K562 treated with DMSO at 1 percent for 12 hours (cell line): ENCODE results near the gene GSTT4. TPM values are rescaled to one million over a fixed set of nuclear protein-coding genes. Genes with fewer than 3 reads are reported as not detected.

Experiments used
- total RNA-seq: library from RNA; unstranded; fragments of 300-600 nt; gene quantifications from 2 replicates; pipeline ENCODE4 v1.2.3, GENCODE V29; 2022; ENCODE audit not compliant: insufficient read depth

The GSTT4 gene
- not detected in 2 replicates for total RNA-seq

DNA sequence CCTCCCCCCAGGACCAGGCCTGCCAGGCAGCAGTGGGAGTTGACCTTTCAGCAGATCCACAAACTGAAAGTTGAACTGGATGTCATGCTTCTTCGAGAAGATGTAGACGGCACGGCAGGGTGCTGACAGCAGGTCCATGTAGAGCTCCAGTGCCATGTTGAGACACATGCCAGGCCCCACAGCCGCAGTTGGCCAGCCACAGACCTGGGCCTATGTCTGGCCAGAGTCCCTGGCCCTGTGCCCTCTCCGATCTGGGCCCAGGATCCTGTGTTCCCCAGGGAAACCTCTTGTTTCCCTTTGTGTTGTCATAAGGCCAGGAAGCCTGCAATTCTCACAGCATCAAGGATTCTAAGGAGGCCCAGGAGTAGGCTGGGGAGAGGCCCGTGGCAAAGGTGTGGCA, at the start of gene GSTT4:
Gene GSTT4 (minus strand): TSS at position 253 of the 400 bp plus-strand sequence. CDS start 97 bp downstream, at position 156.

DNA sequence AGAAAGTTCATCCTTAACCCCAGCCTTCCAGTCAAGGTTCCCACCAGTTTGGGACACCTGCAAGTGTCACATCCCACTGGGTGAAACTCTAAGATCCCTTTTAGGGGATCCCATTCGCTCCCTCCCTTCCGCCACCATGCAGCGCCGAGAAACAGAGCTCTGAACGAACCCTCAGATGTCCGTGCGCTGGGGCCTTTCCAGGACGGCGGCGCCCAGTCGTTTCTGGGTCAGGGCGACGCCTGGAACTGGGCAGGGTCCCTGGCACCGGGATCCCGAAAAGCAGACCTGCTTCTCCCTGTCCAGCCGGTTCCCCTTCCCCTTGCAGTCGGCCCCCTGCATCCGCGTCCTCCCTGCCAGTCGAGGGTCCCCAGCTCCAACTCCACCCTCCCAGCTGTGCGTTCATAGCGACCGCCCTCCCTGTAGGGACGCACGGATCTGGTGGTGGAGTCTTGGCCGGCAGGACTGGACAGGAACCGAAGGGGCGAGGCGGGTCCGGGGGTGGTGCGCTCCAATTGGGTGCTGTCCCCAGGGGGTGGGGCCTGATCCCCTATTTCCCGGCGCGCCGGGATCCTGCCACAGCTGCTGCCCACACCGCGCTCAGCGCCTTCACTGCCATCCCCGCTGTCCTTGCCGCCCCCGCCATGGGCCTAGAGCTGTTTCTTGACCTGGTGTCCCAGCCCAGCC, 25.6 kb downstream of the GSTT4 start, which contains the start of gene GSTT2:
Gene GSTT2 (plus strand): TSS at position 578 of the 684 bp plus-strand sequence.

GRCh38 chr22:23974345-23974744, 30.9 kb downstream of the GSTT4 start, which contains the start of gene DDT:
TSS of gene DDT (minus strand) at chr22:23974441. CDS start at chr22:23974414, 27 bp downstream.

DNA sequence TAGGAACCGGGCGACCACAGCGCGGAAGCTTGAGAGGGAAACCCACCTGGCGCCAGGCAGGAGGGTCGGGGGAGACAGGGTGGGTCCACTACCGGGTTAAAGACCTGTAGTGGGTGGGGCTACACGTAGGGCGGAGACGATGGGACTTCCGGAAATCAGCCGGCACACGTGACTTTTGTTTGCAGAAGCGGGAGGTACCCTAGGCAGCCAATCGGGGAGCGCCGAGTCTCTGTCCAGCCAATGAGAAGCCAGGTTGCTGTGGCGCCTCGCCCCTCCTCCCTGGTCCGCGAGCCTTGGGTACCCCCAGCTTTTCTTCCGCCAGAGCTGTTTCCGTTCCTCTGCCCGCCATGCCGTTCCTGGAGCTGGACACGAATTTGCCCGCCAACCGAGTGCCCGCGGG, 38.7 kb downstream of the GSTT4 start, which contains the start of gene DDTL:
Gene DDTL (plus strand): TSS at position 321 of the 400 bp plus-strand sequence. CDS start 27 bp downstream, at position 348.

DNA sequence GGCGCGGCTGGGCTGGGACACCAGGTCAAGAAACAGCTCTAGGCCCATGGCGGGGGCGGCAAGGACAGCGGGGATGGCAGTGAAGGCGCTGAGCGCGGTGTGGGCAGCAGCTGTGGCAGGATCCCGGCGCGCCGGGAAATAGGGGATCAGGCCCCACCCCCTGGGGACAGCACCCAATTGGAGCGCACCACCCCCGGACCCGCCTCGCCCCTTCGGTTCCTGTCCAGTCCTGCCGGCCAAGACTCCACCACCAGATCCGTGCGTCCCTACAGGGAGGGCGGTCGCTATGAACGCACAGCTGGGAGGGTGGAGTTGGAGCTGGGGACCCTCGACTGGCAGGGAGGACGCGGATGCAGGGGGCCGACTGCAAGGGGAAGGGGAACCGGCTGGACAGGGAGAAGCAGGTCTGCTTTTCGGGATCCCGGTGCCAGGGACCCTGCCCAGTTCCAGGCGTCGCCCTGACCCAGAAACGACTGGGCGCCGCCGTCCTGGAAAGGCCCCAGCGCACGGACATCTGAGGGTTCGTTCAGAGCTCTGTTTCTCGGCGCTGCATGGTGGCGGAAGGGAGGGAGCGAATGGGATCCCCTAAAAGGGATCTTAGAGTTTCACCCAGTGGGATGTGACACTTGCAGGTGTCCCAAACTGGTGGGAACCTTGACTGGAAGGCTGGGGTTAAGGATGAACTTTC, 44.0 kb downstream of the GSTT4 start, which contains the start of gene GSTT2B:
Gene GSTT2B (minus strand): TSS at position 112 of the 688 bp plus-strand sequence. CDS start 64 bp downstream, at position 48.

Other genes starting within 250 kb of the GSTT4 start
- not detected in 2 replicates for gene C22orf15, start 242.5 kb downstream of the GSTT4 start, total RNA-seq
- gene CHCHD10, start 237.5 kb downstream of the GSTT4 start, total RNA-seq = 110 and 118 TPM in 2 replicates
- 0.96 and 2.1 TPM in 2 replicates for gene MMP11, start 232.6 kb downstream of the GSTT4 start, total RNA-seq
- gene SMARCB1, start 218.5 kb downstream of the GSTT4 start, total RNA-seq = 92.3 and 98.6 TPM in 2 replicates
- gene DERL3, start 166.4 kb downstream of the GSTT4 start, total RNA-seq = 2.2 and 4.6 TPM in 2 replicates
- 2.6 and 4.8 TPM in 2 replicates for gene SLC2A11, start 147.6 kb downstream of the GSTT4 start, total RNA-seq
- 256 and 335 TPM in 2 replicates for gene MIF, start 111.1 kb downstream of the GSTT4 start, total RNA-seq
- not detected in 2 replicates for gene GSTT2B, start 44.3 kb downstream of the GSTT4 start, total RNA-seq
- gene DDTL, start 38.6 kb downstream of the GSTT4 start, total RNA-seq = 0.83 TPM in 1 of 2 replicates, not detected in the other
- 93.7 and 94.8 TPM in 2 replicates for gene DDT, start 31.0 kb downstream of the GSTT4 start, total RNA-seq
- gene GSTT2, start 25.3 kb downstream of the GSTT4 start, total RNA-seq = not detected in 2 replicates
- 24.8 and 47.4 TPM in 2 replicates for gene CABIN1, start 5.9 kb upstream of the GSTT4 start, total RNA-seq
- gene SUSD2, start 176.0 kb upstream of the GSTT4 start, total RNA-seq = 0.35 TPM in 1 of 2 replicates, not detected in the other
- 0.65 and 0.90 TPM in 2 replicates for gene GGT5, start 239.6 kb upstream of the GSTT4 start, total RNA-seq